GM13977 (cell line): ENCODE data around the gene HIP1.
"Not testable (repeated sequence)": the region's sequence is repeated elsewhere in the genome, so short reads cannot be mapped to it uniquely, and the experiment has no call there.

Experiments
- DNase-seq: peaks from one replicate; pipeline ENCODE4 v3.0.0; 2012; ENCODE audit warnings: low spot score
- in situ Hi-C: fragments of 300-500 bp; cut with MboI; formaldehyde crosslinking; loops from one replicate; pipeline ENCODE4 v1.12.0; 2022; ENCODE audit warnings: low sequenced_read_pairs, low pct_unique_long_range_greater_than_20kb, mixed read lengths, inconsistent platforms; ENCODE audit not compliant: unreplicated experiment

HIP1 gene

GRCh38 chr7:75485355-75485978 is 253.3 kb downstream of the HIP1 start:
- DNase-seq, in situ Hi-C loops: not testable (repeated sequence)
